ENCODE measurements around the gene TMEM258.

Gene TMEM258

DNA sequence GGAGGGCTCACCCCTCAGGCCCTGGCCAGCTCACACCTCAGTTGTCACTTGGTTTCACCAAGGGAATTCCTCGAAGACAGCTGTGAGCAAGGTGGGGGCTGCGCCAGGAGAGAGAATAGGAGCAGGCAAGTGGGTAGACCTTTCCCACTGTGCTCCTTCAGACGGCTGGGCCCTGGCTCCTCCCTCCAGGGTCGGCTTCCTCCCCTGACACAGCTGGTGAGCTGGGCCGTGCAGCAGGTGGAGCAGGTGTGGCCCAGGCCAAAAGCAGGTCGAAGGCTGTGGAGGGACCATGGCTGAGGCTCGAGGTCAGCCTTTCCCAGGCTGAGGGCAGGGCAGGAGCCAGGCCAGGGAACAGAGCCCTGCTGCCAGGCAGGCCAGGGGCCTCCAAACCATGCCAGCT, 52.4 kb downstream of the TMEM258 start:
- DNase-seq (ENCODE audit: low read depth) = no peak

DNA sequence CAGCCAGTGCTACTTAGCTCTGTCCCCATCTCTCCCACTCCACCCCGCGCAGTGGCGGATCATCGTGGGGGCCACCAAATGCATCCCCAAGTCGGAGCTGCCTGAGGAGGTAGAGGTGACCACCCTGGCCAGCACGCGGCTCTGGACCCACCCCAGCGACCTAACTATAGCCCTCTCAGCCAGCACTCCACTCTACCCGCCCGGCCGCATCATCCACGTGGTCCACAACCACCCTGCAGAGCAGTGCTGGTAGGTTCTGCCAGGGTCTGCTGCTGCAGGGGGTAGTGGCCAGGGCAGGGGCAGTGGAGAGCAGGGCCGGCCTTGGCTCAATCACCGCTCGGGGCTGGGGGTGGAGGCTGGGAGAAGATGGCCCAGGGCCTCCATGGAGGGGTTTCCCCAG, 53.0 kb downstream of the TMEM258 start:
- no peak for DNase-seq (ENCODE audit: low read depth)

Measured in non-pigmented ciliary epithelial cell (primary cell).